ENCODE measurements around the gene NEGR1.
"Not testable (repeated sequence)": the region's sequence is repeated elsewhere in the genome, so short reads cannot be mapped to it uniquely, and the experiment has no call there.

GRCh38 chr1:71888166-71888565, 394.2 kb downstream of the NEGR1 start:
- TF ChIP-seq CTCF (IDR thresholded peaks at IDR 0.05); ZFX (IDR thresholded peaks at IDR 0.05; ENCODE audit: borderline replicate concordance): not testable (repeated sequence)

Data from 22Rv1 (cell line).